SK-N-SH treated with all-trans-retinoic acid at 6 μM for 48 hours (cell line): ENCODE results near the gene SLPI.

Experiments used
- ATAC-seq: fragments of 200-7000 bp; cut with Tn5 transposase; 3 replicates; pipeline ENCODE4 v1.9.1; 2020; ENCODE audit warnings: mild to moderate bottlenecking, moderate library complexity
- ARNTL ChIP-seq: fragments of 450-650 bp; formaldehyde crosslinking; IDR thresholded peaks from 2 replicates; pipeline ENCODE4 v1.5.0; 2020; ENCODE audit warnings: low read depth, mild to moderate bottlenecking, moderate library complexity, borderline replicate concordance
- BACH2 ChIP-seq: fragments of 250-450 bp; sonication (Bioruptor Pico); IDR thresholded peaks from 2 replicates; pipeline ENCODE4 v1.9.0; 2021; ENCODE audit warnings: mild to moderate bottlenecking, borderline replicate concordance
- CSDC2 ChIP-seq: fragments of 250-450 bp; sonication (Bioruptor Pico); IDR thresholded peaks from 2 replicates; pipeline ENCODE4 v1.5.0; 2020; ENCODE audit warnings: mild to moderate bottlenecking, moderate library complexity
- CSRNP3 ChIP-seq: fragments of 250-450 bp; sonication (Bioruptor Pico); IDR thresholded peaks from 2 replicates; pipeline ENCODE4 v1.5.1; 2021; ENCODE audit warnings: mild to moderate bottlenecking, moderate library complexity
- ESRRG ChIP-seq: fragments of 250-450 bp; sonication (Bioruptor Pico); IDR thresholded peaks from 2 replicates; pipeline ENCODE4 v1.6.1; 2021; ENCODE audit warnings: mild to moderate bottlenecking
- GLIS3 ChIP-seq: fragments of 250-450 bp; sonication (Bioruptor Pico); IDR thresholded peaks from 2 replicates; pipeline ENCODE4 v1.5.0; 2020; ENCODE audit warnings: mild to moderate bottlenecking, moderate library complexity
- ISL1 ChIP-seq: fragments of 250-450 bp; sonication (Bioruptor Pico); IDR thresholded peaks from 2 replicates; pipeline ENCODE4 v2.1.2; 2022; ENCODE audit warnings: mild to moderate bottlenecking, moderate library complexity
- OSR1 ChIP-seq: fragments of 250-450 bp; sonication (Bioruptor Pico); IDR thresholded peaks from 2 replicates; pipeline ENCODE4 v1.8.0; 2022; ENCODE audit warnings: moderate library complexity, mild to moderate bottlenecking, inconsistent platforms
- PPARA ChIP-seq: fragments of 250-450 bp; sonication (Bioruptor Pico); IDR thresholded peaks from 2 replicates; pipeline ENCODE4 v1.5.0; 2020; ENCODE audit warnings: mild to moderate bottlenecking, borderline replicate concordance
- RARB ChIP-seq: fragments of 250-450 bp; sonication (Bioruptor Pico); IDR thresholded peaks from 2 replicates; pipeline ENCODE4 v1.8.0; 2021; ENCODE audit warnings: mild to moderate bottlenecking, moderate library complexity
- SNAI2 ChIP-seq: fragments of 250-450 bp; sonication (Bioruptor Pico); IDR thresholded peaks from 2 replicates; pipeline ENCODE4 v1.5.0; 2020; ENCODE audit warnings: mild to moderate bottlenecking, moderate library complexity
- TOX ChIP-seq: fragments of 250-450 bp; sonication (Bioruptor Pico); IDR thresholded peaks from 2 replicates; pipeline ENCODE4 v1.8.0; 2021; ENCODE audit warnings: mild to moderate bottlenecking, moderate library complexity, borderline replicate concordance
- ZC3H10 ChIP-seq: fragments of 250-450 bp; sonication (Bioruptor Pico); IDR thresholded peaks from 2 replicates; pipeline ENCODE4 v1.5.1; 2021; ENCODE audit warnings: mild to moderate bottlenecking, moderate library complexity
- ZFP3 ChIP-seq: fragments of 250-450 bp; sonication (Bioruptor Pico); IDR thresholded peaks from 2 replicates; pipeline ENCODE4 v1.5.0; 2020; ENCODE audit warnings: mild to moderate bottlenecking, moderate library complexity
- ZFP30 ChIP-seq: fragments of 450-650 bp; formaldehyde crosslinking; IDR thresholded peaks from 2 replicates; pipeline ENCODE4 v1.5.0; 2022; ENCODE audit warnings: mild to moderate bottlenecking, moderate library complexity
- ZNF565 ChIP-seq: fragments of 450-650 bp; formaldehyde crosslinking; conservative IDR thresholded peaks from 2 replicates; pipeline ENCODE4 v1.5.0; 2020; ENCODE audit warnings: low read depth, mild to moderate bottlenecking, moderate library complexity
- ZNF8 ChIP-seq: fragments of 450-650 bp; formaldehyde crosslinking; IDR thresholded peaks from 2 replicates; pipeline ENCODE4 v1.5.0; 2020; ENCODE audit warnings: mild to moderate bottlenecking, moderate library complexity
- TF ChIP-seq, protein P1 (sequence below): fragments of 250-450 bp; sonication (Bioruptor Pico); IDR thresholded peaks from 2 replicates; pipeline ENCODE4 v1.8.0; 2020; ENCODE audit warnings: mild to moderate bottlenecking, moderate library complexity, borderline replicate concordance
- TF ChIP-seq, protein P2 (sequence below): fragments of 250-450 bp; sonication (Bioruptor Pico); IDR thresholded peaks from 2 replicates; pipeline ENCODE4 v1.5.0; 2020; ENCODE audit warnings: mild to moderate bottlenecking, moderate library complexity
- TF ChIP-seq, protein P3 (sequence below): fragments of 250-450 bp; sonication (Bioruptor Pico); IDR thresholded peaks from 2 replicates; pipeline ENCODE4 v1.8.0; 2021; ENCODE audit warnings: low read depth, mild to moderate bottlenecking, moderate library complexity, borderline replicate concordance
- TF ChIP-seq, protein P4 (sequence below): fragments of 250-450 bp; sonication (Bioruptor Pico); IDR thresholded peaks from 2 replicates; pipeline ENCODE4 v1.5.1; 2020; ENCODE audit warnings: low read depth, mild to moderate bottlenecking, moderate library complexity

SLPI gene

DNA sequence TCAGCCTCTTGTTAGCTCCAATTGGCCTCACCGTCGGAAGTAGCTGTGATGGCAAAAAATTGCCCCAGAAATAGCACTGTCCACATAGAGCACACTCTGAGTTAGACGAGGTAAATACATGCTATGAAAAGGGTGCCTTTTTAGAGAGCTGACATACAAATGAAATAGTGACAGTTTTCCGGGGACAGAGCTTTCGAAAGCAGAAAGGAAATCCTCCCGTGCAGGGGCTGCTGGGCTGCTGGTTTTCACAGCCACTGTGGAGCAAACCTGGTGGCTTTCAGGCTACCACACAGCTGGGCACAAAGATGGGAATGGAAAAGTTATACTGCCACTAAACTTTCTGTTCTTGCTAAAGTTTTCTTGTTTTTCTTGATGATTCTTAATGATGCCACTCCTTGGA, 8.3 kb downstream of the SLPI start:
- ATAC-seq, result no peak

GRCh38 chr20:45238139-45238538, 16.2 kb downstream of the SLPI start:
- ATAC-seq, result no peak
- TF ChIP-seq CSDC2 (CRISPR knock-in tag), result no peak
- no peak for TF ChIP-seq PPARA (CRISPR knock-in tag)
- no peak for TF ChIP-seq TOX (CRISPR knock-in tag)
- no peak for TF ChIP-seq ZC3H10 (CRISPR knock-in tag)
- no peak for TF ChIP-seq ISL1
- TF ChIP-seq ZFP30, result no peak
- TF ChIP-seq, protein P1, sequence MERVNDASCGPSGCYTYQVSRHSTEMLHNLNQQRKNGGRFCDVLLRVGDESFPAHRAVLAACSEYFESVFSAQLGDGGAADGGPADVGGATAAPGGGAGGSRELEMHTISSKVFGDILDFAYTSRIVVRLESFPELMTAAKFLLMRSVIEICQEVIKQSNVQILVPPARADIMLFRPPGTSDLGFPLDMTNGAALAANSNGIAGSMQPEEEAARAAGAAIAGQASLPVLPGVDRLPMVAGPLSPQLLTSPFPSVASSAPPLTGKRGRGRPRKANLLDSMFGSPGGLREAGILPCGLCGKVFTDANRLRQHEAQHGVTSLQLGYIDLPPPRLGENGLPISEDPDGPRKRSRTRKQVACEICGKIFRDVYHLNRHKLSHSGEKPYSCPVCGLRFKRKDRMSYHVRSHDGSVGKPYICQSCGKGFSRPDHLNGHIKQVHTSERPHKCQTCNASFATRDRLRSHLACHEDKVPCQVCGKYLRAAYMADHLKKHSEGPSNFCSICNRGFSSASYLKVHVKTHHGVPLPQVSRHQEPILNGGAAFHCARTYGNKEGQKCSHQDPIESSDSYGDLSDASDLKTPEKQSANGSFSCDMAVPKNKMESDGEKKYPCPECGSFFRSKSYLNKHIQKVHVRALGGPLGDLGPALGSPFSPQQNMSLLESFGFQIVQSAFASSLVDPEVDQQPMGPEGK (CRISPR knock-in tag), result no peak

More for the DNA sequence above, 8.3 kb downstream of the SLPI start:
- TF ChIP-seq OSR1 (CRISPR knock-in tag), result no peak
- TF ChIP-seq, protein P2, sequence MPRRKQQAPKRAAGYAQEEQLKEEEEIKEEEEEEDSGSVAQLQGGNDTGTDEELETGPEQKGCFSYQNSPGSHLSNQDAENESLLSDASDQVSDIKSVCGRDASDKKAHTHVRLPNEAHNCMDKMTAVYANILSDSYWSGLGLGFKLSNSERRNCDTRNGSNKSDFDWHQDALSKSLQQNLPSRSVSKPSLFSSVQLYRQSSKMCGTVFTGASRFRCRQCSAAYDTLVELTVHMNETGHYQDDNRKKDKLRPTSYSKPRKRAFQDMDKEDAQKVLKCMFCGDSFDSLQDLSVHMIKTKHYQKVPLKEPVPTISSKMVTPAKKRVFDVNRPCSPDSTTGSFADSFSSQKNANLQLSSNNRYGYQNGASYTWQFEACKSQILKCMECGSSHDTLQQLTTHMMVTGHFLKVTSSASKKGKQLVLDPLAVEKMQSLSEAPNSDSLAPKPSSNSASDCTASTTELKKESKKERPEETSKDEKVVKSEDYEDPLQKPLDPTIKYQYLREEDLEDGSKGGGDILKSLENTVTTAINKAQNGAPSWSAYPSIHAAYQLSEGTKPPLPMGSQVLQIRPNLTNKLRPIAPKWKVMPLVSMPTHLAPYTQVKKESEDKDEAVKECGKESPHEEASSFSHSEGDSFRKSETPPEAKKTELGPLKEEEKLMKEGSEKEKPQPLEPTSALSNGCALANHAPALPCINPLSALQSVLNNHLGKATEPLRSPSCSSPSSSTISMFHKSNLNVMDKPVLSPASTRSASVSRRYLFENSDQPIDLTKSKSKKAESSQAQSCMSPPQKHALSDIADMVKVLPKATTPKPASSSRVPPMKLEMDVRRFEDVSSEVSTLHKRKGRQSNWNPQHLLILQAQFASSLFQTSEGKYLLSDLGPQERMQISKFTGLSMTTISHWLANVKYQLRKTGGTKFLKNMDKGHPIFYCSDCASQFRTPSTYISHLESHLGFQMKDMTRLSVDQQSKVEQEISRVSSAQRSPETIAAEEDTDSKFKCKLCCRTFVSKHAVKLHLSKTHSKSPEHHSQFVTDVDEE (CRISPR knock-in tag), result no peak
- TF ChIP-seq CSRNP3 (CRISPR knock-in tag), result no peak
- TF ChIP-seq, protein P3, sequence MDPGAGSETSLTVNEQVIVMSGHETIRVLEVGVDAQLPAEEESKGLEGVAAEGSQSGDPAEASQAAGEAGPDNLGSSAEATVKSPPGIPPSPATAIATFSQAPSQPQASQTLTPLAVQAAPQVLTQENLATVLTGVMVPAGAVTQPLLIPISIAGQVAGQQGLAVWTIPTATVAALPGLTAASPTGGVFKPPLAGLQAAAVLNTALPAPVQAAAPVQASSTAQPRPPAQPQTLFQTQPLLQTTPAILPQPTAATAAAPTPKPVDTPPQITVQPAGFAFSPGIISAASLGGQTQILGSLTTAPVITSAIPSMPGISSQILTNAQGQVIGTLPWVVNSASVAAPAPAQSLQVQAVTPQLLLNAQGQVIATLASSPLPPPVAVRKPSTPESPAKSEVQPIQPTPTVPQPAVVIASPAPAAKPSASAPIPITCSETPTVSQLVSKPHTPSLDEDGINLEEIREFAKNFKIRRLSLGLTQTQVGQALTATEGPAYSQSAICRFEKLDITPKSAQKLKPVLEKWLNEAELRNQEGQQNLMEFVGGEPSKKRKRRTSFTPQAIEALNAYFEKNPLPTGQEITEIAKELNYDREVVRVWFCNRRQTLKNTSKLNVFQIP (CRISPR knock-in tag), result no peak
- TF ChIP-seq ZFP30, result no peak
- TF ChIP-seq ESRRG (CRISPR knock-in tag), result no peak
- no peak for TF ChIP-seq ISL1
- no peak for TF ChIP-seq GLIS3 (CRISPR knock-in tag)
- TF ChIP-seq ARNTL, result no peak
- TF ChIP-seq, protein P1 (CRISPR knock-in tag), result no peak
- no peak for TF ChIP-seq BACH2 (CRISPR knock-in tag)
- no peak for TF ChIP-seq ZNF8 (CRISPR knock-in tag)
- no peak for TF ChIP-seq RARB (CRISPR knock-in tag)
- TF ChIP-seq ZNF565 (CRISPR knock-in tag), result no peak
- TF ChIP-seq CSDC2 (CRISPR knock-in tag), result no peak
- no peak for TF ChIP-seq ZFP3
- TF ChIP-seq, protein P4, sequence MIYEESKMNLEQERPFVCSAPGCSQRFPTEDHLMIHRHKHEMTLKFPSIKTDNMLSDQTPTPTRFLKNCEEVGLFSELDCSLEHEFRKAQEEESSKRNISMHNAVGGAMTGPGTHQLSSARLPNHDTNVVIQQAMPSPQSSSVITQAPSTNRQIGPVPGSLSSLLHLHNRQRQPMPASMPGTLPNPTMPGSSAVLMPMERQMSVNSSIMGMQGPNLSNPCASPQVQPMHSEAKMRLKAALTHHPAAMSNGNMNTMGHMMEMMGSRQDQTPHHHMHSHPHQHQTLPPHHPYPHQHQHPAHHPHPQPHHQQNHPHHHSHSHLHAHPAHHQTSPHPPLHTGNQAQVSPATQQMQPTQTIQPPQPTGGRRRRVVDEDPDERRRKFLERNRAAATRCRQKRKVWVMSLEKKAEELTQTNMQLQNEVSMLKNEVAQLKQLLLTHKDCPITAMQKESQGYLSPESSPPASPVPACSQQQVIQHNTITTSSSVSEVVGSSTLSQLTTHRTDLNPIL (CRISPR knock-in tag), result no peak
- no peak for TF ChIP-seq SNAI2
- no peak for TF ChIP-seq ZC3H10 (CRISPR knock-in tag)
